Measurements from ENCODE around the gene KIF22.
A peak's percentile ranks its signal among the peaks of the same experiment; 100 is the strongest.
"Not testable (repeated sequence)": the region's sequence is repeated elsewhere in the genome, so short reads cannot be mapped to it uniquely, and the experiment has no call there.

The KIF22 gene

GRCh38 chr16:29767062-29767461 lies 23.5 kb upstream of the KIF22 start:
- no peak for DNase-seq

- no peak for DNase-seq
These were observed 21.0 kb upstream of the KIF22 start for GRCh38 chr16:29769507-29769906.

- no peak for DNase-seq
These were observed 20.2 kb upstream of the KIF22 start for GRCh38 chr16:29770250-29770929.

- DNase-seq: not testable (repeated sequence)
These were observed 18.2 kb upstream of the KIF22 start for GRCh38 chr16:29772330-29772729.

GRCh38 chr16:29774730-29775129 lies 15.8 kb upstream of the KIF22 start:
- DNase-seq: no peak

- no peak for DNase-seq
These were observed 14.7 kb upstream of the KIF22 start for GRCh38 chr16:29775742-29776408.

- no peak for DNase-seq
These were observed 12.8 kb upstream of the KIF22 start, which contains the start of gene ZG16 for GRCh38 chr16:29777576-29778350. ZG16 (plus strand) TSS chr16:29778256; CDS start chr16:29779267, 1,011 bp downstream.

GRCh38 chr16:29779474-29779873 lies 11.1 kb upstream of the KIF22 start:
- DNase-seq: no peak

- not testable (repeated sequence) for DNase-seq
These were observed 7.2 kb upstream of the KIF22 start for GRCh38 chr16:29783094-29783953.

GRCh38 chr16:29784157-29784556 lies 6.4 kb upstream of the KIF22 start:
- DNase-seq: no peak

GRCh38 chr16:29784901-29785500 lies 5.5 kb upstream of the KIF22 start:
- peak; percentile 61 for DNase-seq

- not testable (repeated sequence) for DNase-seq
These were observed 3.4 kb upstream of the KIF22 start for GRCh38 chr16:29787155-29787554.

GRCh38 chr16:29789775-29790182 lies 772 bp upstream of the KIF22 start:
- no peak for DNase-seq

GRCh38 chr16:29790949-29791844 lies 646 bp downstream of the KIF22 start:
- DNase-seq: no peak

GRCh38 chr16:29791845-29792807 lies 1.6 kb downstream of the KIF22 start:
- DNase-seq: no peak

- not testable (repeated sequence) for DNase-seq
These were observed 2.6 kb downstream of the KIF22 start for GRCh38 chr16:29793153-29793552.

GRCh38 chr16:29794231-29794710 lies 3.7 kb downstream of the KIF22 start:
- DNase-seq: no peak

GRCh38 chr16:29802416-29802935 lies 11.9 kb downstream of the KIF22 start:
- DNase-seq: no peak

- DNase-seq: no peak
These were observed 13.5 kb downstream of the KIF22 start for GRCh38 chr16:29804020-29804419.

Data from activated CD4-positive, alpha-beta T cell treated with anti-CD3 and anti-CD28 coated beads for 1 hour (primary cell).